HG03159 (cell line): Measurements from ENCODE around the gene KIRREL1.

ENCODE experiments used
- ATAC-seq: cut with Tn5 transposase; IDR thresholded peaks from one replicate; pipeline ENCODE4 v1.9.1; 2021; ENCODE audit warnings: mild to moderate bottlenecking, moderate library complexity; ENCODE audit not compliant: unreplicated experiment

KIRREL1 gene

DNA sequence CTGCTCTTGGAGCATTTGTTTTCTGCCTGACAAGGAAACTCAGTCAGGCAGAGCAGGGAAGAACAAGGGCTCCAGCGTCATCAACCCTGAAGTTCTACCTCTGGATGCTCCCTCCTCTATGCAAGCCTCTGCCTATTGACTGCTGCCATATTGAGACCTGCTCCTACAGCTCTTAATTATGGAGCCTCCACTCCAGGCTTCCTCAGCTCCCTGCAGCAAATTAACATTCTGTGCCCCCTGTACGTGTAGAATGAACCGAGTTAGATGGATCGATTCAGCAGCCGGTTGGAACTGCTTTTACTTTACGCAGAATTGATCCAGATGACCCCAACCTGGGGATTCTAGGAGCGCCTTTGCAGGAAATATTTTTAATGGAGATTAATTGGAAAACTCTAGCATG, 68.7 kb downstream of the KIRREL1 start:
- ATAC-seq = no peak

DNA sequence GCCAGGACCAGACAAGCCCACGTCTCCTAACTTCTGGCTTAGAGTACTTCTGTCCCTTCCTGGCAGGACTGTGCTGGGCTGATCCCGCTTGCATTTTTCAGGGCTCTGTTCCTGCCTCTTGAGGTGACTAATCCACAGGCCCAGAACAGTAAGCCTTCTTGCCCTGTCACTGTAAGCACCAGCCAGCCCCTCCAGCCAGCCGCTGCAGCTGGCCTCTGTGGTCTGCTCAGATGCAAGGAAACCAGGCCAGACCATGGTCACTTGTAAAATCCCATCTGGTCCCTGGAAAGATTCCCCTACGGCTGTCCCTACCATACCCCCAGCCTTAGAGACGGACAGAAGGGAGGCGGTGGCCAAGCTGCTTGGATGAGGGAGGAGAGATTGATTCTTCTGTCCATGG, 74.2 kb downstream of the KIRREL1 start:
- no peak for ATAC-seq

DNA sequence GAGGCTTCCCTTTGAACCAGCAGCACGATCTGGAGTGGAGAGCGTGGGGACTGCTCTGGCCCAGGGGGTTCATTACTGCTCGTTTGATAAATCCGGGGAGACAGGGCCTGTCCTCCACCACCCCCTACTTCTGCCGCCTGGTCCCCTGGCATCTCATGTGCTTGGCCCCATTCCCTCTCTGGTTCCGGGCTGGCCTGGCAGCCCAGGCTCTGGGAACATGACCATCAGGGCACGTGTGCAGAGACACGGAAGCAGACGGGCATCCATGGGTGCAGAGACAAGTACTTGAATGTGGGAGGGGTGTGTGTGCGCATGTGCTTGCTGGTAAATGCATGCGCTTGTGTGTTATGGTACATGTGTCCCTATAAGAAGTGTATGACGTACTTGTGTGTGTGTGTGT, 75.5 kb downstream of the KIRREL1 start:
- ATAC-seq = no peak

DNA sequence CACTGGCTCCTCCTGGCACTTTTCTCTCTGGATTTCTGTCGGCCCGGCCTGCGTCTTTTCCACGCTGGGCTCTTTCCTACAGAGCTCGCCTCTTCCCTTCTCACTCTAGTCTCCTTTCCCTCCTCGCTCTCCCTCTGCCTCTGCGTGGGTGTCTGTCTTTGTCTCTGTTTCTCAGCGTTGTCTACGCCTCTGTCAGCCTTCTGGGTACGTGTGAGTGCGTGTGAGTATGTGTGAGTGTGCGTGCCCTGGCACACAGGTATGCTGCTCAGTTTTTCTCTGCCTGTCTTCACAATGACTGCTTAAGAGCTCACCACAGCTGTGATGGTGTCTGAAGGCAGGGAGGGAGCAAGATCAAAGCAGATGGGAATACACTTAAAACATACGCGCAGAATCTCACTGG, 77.7 kb downstream of the KIRREL1 start:
- ATAC-seq = no peak

DNA sequence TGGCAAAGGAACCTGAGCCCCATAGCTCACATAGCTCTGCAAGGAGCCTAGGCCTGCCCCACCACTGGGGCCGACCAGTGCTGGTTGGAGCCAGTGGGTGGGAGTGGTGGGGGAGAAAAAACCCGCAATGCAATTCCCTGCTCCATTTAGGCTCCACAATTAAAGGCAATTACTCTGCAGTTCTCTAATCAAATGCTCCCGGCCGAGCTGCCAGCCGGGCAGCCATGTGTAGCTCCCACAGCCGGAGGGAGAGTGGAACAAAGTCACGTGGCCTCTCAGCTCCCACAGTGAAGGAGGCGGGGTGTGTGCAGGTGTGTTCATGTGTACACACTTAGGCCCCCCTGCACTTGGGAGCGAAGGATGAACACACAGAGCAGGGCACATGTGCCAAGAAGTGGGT, 81.6 kb downstream of the KIRREL1 start:
- no peak for ATAC-seq

DNA sequence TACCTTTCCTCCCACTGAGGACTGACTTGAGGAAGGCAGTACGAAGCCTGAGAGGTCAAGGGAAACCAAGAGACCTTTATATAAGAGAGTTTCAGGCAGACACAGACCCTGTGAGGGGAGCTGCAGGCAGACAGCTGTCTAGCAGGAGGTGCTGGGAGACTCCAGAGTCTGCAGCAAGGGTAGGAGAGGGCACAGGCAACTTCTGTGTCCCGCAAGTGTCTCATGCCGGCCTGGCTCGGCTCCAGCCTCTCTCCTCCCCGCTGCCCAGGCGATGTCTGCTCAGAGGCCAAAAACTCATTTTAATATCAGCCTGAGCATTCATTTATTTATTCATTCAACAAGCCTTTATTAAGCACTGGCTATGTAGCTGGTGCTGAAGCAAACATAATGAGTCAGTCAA, 83.0 kb downstream of the KIRREL1 start:
- no peak for ATAC-seq

DNA sequence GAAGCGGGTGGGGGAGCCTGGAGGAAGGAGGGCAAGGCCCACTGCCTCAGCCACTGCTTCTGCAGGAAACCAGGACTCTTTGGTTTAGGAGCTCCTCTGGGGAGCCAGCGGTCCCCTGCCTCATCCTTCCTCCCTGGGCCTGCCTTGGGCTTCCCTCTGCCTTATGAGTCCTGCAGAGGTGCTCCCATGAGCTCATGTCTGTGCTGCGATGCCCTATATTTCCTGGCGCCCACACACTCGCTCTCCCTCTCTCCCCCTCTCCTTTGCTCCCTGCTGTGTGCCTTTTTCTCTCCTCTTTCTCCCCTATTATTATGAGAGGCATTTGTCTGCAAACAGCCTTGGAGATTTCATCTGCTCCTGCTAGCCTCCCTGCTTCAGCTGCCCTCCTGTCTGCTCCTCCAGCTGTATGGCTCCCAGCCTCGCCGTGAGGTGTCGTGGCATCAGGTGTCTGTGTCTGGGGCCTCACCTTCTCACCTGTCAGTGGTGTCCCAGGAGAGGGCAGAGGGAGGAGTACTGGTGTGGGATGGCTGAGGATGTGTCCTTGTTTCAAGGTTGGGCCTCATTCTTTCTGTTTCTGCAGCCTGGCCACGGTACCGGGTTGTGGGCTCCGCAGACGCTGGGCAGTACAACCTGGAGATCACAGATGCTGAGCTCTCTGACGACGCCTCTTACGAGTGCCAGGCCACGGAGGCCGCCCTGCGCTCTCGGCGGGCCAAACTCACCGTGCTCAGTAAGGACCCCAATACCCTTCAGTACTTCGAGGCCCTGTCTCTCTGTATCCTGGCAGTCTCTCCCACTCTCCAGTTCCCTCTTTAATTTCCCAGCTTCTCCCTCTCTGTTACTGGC, 84.2 kb downstream of the KIRREL1 start:
- ATAC-seq = no peak

DNA sequence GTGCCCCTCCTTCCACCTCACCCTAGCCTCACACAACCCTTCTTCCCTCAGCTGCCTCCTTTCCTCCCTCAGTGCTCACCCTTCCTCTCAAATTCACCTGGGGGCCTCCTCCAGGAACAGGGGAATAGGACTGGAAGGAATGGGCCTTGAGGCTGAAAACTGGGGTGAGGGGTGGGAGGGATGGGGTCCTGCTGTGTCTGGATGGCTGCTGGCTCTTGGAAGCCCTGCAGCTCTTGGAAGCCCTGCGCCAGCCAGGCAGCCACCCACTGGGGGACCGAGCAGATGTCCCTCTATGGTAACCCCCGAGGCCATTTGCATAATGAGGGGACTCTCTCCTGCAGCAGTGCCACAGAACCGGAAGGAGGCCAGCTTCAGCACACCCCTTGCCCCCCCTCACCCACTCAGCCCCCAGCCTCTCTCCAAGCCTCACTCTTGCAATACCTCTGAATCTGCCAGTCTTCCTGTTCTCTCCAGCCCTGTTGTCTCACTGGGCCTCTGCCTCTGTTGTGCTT, 85.2 kb downstream of the KIRREL1 start:
- no peak for ATAC-seq

DNA sequence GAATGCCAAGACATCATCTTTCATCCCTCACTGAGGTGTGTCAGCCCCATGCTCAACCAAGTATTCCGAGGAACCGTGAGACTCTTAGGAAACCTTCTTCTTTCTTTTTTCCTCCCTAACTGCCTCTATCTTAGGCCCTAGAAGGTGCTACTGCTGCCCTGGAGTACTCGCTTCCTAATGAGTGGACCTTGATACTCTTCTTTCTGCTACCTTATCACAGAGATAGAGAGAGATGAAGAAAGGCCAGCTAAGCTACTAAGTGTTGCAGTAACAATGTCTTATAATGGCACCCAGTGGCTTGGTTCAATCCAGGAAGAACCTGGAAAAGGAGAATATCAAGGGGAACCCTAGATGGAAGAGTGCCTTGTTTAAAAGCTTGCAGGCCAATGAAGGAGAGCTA, 86.6 kb downstream of the KIRREL1 start:
- no peak for ATAC-seq

DNA sequence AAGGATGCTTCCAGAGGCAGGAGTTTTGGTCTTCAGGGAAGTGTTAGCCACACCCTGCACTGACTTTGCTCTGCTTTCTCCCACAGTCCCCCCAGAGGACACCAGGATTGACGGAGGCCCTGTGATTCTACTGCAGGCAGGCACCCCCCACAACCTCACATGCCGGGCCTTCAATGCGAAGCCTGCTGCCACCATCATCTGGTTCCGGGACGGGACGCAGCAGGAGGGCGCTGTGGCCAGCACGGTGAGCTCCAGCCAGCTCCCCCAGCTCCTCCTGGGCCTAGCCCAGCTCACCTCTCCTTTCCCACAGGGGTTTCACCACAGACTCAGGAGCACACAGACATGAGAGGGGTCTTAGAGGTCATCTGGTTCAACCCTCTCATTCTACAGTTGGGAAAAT, 90.9 kb downstream of the KIRREL1 start:
- no peak for ATAC-seq

DNA sequence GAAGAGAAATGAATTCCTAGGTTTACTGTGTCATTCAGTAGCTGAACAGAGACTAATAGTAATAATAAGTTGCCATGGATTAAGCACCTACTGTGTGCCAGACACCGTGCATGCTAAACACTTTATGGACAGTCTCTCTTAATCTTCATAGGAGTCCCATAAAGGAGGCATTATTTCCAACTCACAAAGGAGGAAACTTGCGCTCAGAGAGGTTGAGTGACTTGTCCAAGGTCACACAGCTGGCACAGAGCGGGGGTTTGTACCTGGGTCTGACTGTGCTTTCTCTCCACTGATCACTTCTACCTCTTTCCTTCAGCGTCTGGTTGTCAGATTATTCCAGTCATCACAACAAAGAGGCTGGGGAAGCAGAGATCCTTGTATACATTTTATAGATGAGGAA, 91.3 kb downstream of the KIRREL1 start:
- no peak for ATAC-seq

DNA sequence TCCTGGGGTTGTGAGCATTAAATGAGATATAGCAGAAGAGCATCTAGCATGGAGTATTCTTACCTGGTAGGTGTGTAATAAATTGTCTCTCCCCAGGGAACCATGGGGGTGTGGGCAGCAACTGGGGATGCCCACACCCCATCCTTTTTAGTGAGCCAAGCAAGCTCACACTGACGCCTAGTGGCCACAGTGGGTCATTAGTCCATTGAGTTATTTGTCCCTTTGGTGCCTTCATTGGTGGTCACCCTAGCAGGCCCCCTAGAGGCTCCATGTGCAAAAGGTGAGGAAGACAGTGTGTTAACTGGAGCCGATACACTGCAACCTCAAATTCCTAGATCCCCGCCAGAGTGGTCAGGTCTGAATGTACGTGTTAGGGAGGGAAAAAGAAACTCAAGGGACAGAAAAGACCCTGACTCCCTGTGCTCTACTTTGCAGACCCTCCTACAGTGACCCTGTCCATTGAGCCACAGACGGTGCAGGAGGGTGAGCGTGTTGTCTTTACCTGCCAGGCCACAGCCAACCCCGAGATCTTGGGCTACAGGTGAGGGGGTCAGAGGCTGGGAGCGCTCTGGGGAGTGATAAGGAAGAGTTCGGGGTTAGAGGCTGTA, 94.0 kb downstream of the KIRREL1 start:
- ATAC-seq = peak; percentile 80

DNA sequence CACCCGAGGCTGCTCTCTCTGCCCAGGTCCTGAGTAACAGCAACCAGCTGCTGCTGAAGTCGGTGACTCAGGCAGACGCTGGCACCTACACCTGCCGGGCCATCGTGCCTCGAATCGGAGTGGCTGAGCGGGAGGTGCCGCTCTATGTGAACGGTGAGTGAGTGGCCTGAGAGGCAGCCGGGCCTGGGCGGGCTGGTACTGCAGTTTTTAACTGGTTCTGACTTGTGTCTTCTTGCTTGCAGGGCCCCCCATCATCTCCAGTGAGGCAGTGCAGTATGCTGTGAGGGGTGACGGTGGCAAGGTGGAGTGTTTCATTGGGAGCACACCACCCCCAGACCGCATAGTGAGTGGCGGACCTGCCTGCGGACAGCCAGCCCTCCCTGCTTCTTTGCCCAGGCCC, 96.0 kb downstream of the KIRREL1 start:
- no peak for ATAC-seq

DNA sequence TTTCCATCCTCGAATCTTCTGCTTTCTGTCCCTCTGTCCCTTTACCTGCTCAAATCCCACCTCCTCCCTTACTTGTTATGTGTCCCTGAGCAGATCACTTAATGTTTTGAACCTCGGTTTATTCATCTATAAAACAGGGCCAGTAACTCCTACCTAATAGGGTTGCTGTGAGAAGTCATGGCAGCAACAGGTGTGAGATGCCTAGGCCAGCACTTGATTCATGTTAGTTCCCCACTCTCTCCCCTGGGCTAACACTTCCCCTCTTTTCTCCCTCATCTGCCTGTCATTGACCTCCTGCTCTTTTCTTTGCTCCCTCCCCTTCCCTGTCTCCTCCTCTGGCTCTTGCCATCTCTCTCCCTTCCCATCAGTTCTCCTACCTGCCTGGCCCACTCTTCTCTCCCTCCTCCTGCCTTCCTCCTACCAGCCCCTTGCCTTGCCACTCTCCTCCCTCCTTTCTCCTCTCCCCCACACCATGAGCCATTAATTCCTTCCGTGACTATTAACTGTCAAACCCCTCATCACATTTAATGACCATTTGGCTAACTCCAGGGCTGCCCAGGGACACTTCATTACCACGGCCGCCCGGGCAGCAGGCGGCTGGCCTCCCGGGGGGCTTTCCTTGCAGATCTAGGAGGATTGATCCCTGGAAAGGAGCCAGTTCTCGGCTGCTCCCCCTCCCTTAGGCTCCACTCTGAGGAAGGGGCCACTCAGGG, 96.6 kb downstream of the KIRREL1 start:
- ATAC-seq = no peak

DNA sequence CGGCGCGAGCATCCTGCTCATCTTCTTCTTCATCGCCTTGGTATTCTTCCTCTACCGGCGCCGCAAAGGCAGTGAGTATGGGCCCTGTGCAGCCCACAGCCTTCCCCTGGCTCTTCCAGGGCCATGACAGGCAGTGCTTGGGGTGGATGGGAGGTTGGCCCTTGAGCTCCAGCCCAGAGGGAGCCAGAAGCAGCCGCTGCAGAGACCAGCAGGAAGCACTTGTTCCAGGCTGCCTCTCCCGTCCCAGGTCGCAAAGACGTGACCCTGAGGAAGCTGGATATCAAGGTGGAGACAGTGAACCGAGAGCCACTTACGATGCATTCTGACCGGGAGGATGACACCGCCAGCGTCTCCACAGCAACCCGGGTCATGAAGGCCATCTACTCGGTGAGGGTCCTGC, 99.9 kb downstream of the KIRREL1 start:
- no peak for ATAC-seq

DNA sequence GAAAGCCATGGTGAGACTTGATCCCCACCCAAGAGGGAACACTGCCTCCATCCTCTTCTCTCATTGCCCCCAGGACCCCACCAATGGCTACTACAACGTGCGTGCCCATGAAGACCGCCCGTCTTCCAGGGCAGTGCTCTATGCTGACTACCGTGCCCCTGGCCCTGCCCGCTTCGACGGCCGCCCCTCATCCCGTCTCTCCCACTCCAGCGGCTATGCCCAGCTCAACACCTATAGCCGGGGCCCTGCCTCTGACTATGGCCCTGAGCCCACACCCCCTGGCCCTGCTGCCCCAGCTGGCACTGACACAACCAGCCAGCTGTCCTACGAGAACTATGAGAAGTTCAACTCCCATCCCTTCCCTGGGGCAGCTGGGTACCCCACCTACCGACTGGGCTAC, 101.1 kb downstream of the KIRREL1 start:
- ATAC-seq = no peak

DNA sequence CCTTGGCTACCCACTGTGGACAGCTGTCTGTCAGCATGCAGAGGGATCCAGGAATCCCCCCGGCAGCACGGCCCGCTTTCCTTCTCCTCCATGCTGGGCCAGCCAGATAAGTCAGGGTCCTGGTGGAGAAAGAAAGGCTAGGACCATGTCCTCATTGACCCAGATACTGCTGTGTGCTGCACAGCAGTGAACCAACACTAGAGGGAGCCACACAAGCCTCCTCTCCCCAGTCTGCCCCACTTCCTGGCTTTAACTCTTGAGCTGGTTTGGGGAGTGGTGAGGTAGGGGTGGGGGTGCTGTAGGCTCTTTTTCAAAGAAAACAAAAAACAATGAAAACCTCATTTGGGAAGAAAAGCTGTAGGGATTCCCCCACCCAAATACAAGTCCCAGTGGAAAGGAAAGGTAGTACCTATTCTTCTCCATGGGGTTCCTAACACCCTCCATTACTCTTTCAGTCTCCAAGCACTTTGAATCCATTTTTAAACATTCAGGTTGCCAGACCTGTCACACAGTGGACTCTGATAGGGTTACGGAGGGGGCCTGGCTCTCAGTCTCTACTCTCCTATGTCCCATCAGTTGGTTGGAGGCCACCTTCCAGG, 102.4 kb downstream of the KIRREL1 start:
- ATAC-seq = peak; percentile 72

DNA sequence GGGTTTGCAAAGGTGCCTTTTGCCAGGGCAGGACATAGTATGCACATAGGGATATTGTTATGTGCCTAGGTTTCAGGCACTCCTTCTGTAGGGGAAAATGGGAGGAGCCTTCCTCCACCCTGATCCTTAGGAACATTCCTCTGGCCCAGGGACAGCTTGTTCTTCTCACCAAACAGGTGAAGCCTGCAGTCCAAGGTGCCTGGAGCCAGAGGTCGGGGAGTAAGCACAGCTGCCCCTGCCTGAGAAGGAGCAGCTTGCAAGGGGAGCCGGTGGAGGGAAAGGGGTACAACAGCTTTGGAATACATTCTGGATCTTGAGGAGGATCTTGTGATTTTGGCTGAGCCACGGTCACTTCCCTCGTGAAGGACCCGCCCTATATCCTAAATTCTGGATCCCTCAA, 104.8 kb downstream of the KIRREL1 start:
- ATAC-seq = no peak

DNA sequence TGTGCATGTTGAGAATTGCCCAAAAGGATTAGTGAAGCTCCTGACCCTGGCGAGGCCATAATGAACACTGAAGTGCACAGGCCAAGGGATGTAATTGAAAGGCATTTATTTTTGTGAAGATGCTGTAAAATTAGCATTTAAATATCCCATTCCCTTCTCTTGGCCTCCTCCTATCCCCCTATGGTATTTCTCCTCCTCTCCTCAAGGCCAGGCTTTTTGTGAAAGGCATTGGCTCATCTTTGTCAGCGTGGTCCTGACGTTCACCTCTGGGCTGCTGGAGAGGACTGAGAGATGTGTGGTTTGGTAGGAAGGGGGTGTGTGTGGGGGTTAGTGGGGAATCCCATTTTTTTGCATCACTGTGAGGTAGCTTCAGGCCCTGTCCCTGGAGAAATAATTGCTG, 105.7 kb downstream of the KIRREL1 start:
- ATAC-seq = no peak

DNA sequence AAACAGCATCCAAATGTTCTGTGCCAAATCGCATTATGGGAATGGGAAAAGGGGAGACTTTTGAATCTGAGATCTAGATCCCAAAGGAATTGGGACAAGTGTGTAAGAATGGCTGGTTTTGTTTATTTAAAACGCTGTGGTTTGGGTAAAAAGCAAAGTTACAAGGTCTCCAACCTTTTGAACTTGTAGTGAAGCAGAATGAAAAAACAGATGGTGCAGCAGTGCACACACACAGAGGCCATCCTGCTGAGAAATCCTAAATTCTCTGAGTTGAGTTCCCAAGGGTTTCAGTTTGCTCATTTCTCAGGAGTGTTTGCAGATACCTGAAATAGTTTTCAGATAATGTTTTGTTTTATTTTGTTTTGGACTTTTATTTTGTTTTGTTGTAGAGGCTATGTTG, 107.1 kb downstream of the KIRREL1 start:
- no peak for ATAC-seq

DNA sequence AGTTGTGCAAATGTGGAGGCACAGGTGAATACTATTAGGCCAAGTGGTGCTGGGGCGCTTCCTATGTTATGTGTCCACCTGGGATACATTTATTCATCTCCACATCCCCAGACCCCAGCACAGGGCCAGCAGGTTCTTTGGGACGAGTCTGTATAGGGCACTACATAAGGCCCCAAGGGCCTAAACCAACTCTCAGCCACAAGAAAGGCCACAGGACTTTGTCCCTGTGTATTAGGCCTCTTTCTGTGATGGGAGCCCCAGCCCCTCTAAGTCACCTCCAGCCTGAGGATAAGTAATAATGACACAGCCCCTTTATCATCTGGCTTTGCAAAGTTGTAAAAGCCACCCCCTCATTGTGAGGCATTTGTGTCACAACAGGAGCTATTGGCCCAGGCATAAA, 108.0 kb downstream of the KIRREL1 start:
- no peak for ATAC-seq
